Osteocyte (in vitro differentiated cells): ENCODE results near the gene SPAG8. TPM values are rescaled to one million over a fixed set of nuclear protein-coding genes. Genes with fewer than 3 reads are reported as not detected.
A peak's percentile ranks its signal among the peaks of the same experiment; 100 is the strongest.

Source experiments
- DNase-seq: peaks from one replicate; pipeline ENCODE4 v3.0.0; 2021; ENCODE audit warnings: mixed read lengths; ENCODE audit not compliant: unreplicated experiment; ENCODE audit errors: extremely low spot score
- H3K27ac Mint-ChIP-seq: one replicate; pipeline ENCODE4 v1.8.0; 2021; ENCODE audit warnings: mild to moderate bottlenecking, mixed read lengths; ENCODE audit not compliant: unreplicated experiment
- H3K27me3 Mint-ChIP-seq: one replicate; pipeline ENCODE4 v1.8.0; 2021; ENCODE audit warnings: mixed read lengths; ENCODE audit not compliant: unreplicated experiment
- H3K36me3 Mint-ChIP-seq: one replicate; pipeline ENCODE4 v1.8.0; 2021; ENCODE audit warnings: mixed read lengths; ENCODE audit not compliant: unreplicated experiment
- H3K4me1 Mint-ChIP-seq: one replicate; pipeline ENCODE4 v1.8.0; 2021; ENCODE audit warnings: mixed read lengths; ENCODE audit not compliant: unreplicated experiment
- H3K4me3 Mint-ChIP-seq: one replicate; pipeline ENCODE4 v1.8.0; 2021; ENCODE audit warnings: mild to moderate bottlenecking, moderate library complexity, mixed read lengths; ENCODE audit not compliant: unreplicated experiment
- H3K9me3 Mint-ChIP-seq: one replicate; pipeline ENCODE4 v1.8.0; 2021; ENCODE audit warnings: mixed read lengths; ENCODE audit not compliant: unreplicated experiment
- total RNA-seq: library from RNA; stranded (reverse); gene quantifications from 2 replicates; pipeline ENCODE4 v1.2.1, GENCODE V29; 2021
- TF ChIP-seq, protein P1 (sequence below): fragments of 200-600 bp; sonication (generic); IDR thresholded peaks from 2 replicates; pipeline ENCODE4 v1.5.0; 2021; ENCODE audit warnings: antibody characterized with exemption, mild to moderate bottlenecking, moderate library complexity

Gene SPAG8
- total RNA-seq, 1 donor from 2014 or later, result 2.4 TPM

DNA sequence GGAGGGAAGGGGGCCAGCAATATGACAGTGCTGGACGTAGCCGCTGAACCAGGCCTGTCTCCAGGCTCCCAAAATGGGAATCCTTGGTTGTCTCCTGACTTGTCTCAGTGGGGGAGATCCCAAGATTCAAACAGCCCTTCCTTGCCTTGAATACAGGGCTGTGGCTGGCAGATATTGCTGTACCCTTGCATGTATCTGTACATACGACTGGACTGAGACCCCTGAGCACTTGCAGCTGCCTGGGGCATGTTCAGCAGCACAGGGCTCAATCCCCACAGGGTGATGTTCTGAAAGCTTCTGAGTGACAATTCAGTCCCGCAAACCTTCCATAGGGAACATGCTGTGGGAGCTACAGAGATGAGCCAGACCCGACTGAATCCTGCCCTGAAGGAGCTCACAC lies 44.8 kb upstream of the SPAG8 start:
- H3K27ac Mint-ChIP-seq, result no peak overlapping the region
- peaks cover 25% of the 10 kb centered on the region for H3K27me3 Mint-ChIP-seq
- H3K36me3 Mint-ChIP-seq, result peaks cover 11% of the 10 kb centered on the region
- peak; percentile 78 for DNase-seq
- TF ChIP-seq, protein P1, sequence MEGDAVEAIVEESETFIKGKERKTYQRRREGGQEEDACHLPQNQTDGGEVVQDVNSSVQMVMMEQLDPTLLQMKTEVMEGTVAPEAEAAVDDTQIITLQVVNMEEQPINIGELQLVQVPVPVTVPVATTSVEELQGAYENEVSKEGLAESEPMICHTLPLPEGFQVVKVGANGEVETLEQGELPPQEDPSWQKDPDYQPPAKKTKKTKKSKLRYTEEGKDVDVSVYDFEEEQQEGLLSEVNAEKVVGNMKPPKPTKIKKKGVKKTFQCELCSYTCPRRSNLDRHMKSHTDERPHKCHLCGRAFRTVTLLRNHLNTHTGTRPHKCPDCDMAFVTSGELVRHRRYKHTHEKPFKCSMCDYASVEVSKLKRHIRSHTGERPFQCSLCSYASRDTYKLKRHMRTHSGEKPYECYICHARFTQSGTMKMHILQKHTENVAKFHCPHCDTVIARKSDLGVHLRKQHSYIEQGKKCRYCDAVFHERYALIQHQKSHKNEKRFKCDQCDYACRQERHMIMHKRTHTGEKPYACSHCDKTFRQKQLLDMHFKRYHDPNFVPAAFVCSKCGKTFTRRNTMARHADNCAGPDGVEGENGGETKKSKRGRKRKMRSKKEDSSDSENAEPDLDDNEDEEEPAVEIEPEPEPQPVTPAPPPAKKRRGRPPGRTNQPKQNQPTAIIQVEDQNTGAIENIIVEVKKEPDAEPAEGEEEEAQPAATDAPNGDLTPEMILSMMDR, result no peak
- no peaks in the 10 kb centered on the region for H3K4me1 Mint-ChIP-seq
- no peak overlapping the region for H3K4me3 Mint-ChIP-seq
- H3K9me3 Mint-ChIP-seq, result no peaks in the 10 kb centered on the region

DNA sequence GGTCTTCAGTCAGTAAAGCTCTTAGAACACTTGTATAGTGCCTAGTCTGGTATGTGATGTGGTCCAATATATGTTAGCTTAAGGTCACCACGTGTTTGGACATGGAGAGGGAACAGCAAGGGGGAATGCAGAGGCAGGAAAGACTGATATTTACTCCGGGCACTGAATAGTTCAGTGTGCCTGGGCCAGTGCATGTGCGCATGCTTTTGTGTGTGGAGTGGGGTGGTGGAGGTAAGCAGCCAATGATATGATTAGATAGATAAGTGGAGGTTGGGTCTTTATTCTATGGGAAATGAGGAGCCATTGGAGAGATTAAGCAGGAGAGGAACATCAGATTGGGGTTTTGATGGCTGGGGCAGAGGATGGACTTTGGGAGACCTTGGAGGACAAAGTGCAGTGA lies 44.1 kb upstream of the SPAG8 start:
- Mint-ChIP-seq H3K4me3 (no peak overlapping the region), H3K4me1 (no peaks in the 10 kb centered on the region), H3K9me3 (no peaks in the 10 kb centered on the region), H3K36me3 (peaks cover 11% of the 10 kb centered on the region), H3K27me3 (peaks cover 20% of the 10 kb centered on the region), H3K27ac (no peak overlapping the region)
- peak; percentile 19 for DNase-seq
- TF ChIP-seq, protein P1, result no peak

DNA sequence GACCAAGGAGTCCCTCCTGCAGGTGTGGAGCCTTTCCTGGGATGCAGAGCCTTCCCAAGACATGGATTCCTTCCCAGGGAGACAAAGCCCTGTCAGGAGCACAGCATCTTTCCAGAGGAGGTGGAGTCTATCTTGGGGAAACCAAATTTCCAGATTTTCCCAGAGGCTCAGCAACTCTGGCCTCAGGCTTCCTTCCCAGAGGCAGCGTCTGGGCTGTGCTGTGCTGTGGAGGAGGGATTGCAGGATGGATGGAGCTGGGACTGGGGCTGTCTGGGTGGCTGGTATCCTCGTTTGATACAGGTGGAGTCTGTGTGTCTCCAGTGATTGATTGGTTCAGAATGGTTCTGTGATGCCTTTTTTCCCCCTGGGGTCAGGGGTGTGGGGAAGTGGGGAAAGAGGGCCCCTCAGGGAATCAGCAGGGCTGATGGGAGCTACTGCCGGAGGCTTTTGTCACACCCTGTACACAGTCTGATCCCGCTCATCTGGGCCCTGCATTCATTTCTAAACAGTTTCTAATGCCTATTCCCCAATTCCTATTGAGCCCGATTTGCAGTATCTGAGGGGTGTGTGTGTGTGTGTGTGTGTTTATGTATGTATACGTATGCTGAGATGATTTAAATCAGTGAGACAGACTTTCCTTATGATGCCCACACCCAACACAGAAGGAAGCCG lies 42.2 kb upstream of the SPAG8 start:
- TF ChIP-seq, protein P1, result no peak
- H3K27ac Mint-ChIP-seq, result no peak overlapping the region
- H3K36me3 Mint-ChIP-seq, result peaks cover 19% of the 10 kb centered on the region
- no peaks in the 10 kb centered on the region for H3K4me1 Mint-ChIP-seq
- H3K9me3 Mint-ChIP-seq, result no peaks in the 10 kb centered on the region
- no peak overlapping the region for H3K4me3 Mint-ChIP-seq
- H3K27me3 Mint-ChIP-seq, result peaks cover 2% of the 10 kb centered on the region
- DNase-seq, result peak; percentile 63

DNA sequence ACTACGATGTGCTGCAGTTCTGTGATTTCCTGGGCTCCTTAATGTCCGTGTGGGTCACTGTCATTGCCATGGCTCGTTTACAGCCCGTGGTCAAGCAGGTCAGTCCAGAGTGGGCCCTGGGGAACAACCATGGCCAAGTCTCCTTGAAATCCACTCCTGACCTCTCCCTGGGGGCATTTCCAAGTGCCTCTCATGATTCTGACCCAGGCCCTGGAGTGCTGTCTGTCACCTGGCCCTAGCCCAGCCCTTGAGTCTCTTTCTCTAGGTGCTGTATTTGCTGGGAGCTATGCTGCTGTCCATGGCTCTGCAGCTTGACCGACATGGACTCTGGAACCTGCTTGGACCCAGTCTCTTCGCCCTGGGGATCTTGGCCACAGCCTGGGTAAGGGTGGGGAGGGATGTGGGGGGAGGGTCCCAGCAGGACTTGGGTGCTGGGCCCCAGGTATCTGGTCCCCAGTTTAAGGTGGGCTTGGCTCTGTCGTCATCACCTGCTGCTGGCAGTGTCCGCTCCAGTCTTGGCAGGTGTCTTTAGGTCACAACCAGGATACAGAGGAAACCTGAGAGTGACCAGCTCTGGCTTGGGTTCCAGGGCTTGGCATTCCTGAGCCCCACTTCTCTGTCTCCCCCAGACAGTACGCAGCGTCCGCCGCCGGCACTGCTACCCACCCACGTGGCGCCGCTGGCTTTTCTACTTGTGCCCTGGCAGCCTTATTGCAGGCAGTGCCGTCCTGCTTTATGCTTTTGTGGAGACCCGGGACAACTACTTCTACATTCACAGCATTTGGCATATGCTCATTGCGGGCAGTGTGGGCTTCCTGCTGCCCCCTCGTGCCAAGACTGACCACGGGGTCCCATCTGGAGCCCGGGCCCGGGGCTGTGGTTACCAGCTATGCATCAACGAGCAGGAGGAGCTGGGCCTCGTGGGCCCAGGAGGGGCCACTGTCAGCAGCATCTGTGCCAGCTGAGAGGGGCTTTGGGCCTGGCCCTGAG lies 41.1 kb upstream of the SPAG8 start:
- H3K27ac Mint-ChIP-seq, result no peak overlapping the region
- no peaks in the 10 kb centered on the region for H3K27me3 Mint-ChIP-seq
- TF ChIP-seq, protein P1, result no peak
- peak; percentile 84 for DNase-seq
- H3K4me1 Mint-ChIP-seq, result no peaks in the 10 kb centered on the region
- no peaks in the 10 kb centered on the region for H3K9me3 Mint-ChIP-seq
- H3K4me3 Mint-ChIP-seq, result no peak overlapping the region
- H3K36me3 Mint-ChIP-seq, result peaks cover 23% of the 10 kb centered on the region

DNA sequence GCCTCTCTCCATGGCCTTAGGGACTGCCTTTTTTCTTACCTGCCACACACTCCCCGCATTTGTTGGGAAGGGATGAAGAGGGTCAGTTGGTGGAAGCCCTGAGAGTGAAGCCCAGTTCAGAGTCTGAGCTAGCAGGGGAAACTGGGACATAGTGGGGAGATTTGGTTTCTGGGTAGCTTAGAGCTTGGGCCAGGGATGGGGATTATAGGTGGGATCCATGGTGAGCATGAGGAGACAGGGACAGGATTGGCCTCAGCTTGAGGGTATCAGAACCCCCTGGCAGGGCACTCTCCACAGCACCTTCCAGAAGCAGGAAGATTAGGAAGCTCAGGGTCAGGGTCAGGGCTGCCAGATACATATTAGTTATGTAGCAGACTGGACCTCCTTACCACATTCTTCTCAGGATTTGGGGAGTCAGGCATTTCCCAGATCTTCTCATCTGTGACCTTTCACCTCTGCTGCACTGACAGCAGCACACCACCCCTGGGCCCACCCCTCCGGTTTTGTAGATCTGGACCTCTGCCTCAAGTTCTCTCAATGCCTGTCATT lies 40.3 kb upstream of the SPAG8 start:
- Mint-ChIP-seq H3K36me3 (peaks cover 26% of the 10 kb centered on the region), H3K27ac (no peak overlapping the region), H3K4me1 (no peaks in the 10 kb centered on the region), H3K4me3 (no peak overlapping the region), H3K27me3 (no peaks in the 10 kb centered on the region), H3K9me3 (no peaks in the 10 kb centered on the region)
- TF ChIP-seq, protein P1, result no peak
- peak; percentile 51 for DNase-seq
